ENCODE measurements around the gene MYLK4. TPM values are rescaled to one million over a fixed set of nuclear protein-coding genes. Genes with fewer than 3 reads are reported as not detected.
A peak's percentile ranks its signal among the peaks of the same experiment; 100 is the strongest.

The MYLK4 gene
- total RNA-seq, 4 donors from 2014 or later: 2.4 to 46.7 (median 26.9) TPM

DNA sequence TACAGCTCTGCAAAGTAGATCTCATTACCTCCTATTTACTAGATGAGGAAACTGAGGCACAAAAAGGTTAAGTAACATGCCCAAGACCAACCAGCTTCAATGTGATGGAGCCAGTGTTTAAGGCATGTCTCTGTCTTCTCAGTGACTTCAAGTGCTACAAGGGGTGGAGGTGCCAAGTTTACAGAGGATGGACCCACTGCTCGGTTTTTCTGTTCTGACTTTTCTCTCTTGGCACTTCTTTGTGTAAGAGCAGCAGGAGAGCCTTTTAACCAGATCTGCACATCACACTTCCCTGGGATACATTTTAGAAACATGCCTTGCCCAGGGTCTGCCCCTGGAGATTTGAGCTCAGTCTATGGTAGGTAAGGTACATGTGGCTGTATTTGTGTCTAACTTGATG is 24.3 kb upstream of the MYLK4 start:
- H3K27ac ChIP-seq: no peak overlapping the region
- intact Hi-C loops (cut with DNase I; ENCODE audit: low total_unique reads) (no loop called here), in situ Hi-C loops (cut with MboI; ENCODE audit: low sequenced_read_pairs in 4 of 4) (no loop called here)
- ATAC-seq: no peak
- peaks cover 21 to 33% of the 10 kb centered on the region in 2 donors for H3K4me1 ChIP-seq
- H3K27me3 ChIP-seq: no peaks in the 10 kb centered on the region
- H3K36me3 ChIP-seq: peaks cover 0 to 7% of the 10 kb centered on the region in 2 donors
- DNase-seq: no peak
- H3K9me3 ChIP-seq: no peaks in the 10 kb centered on the region
- TF ChIP-seq, protein P1, sequence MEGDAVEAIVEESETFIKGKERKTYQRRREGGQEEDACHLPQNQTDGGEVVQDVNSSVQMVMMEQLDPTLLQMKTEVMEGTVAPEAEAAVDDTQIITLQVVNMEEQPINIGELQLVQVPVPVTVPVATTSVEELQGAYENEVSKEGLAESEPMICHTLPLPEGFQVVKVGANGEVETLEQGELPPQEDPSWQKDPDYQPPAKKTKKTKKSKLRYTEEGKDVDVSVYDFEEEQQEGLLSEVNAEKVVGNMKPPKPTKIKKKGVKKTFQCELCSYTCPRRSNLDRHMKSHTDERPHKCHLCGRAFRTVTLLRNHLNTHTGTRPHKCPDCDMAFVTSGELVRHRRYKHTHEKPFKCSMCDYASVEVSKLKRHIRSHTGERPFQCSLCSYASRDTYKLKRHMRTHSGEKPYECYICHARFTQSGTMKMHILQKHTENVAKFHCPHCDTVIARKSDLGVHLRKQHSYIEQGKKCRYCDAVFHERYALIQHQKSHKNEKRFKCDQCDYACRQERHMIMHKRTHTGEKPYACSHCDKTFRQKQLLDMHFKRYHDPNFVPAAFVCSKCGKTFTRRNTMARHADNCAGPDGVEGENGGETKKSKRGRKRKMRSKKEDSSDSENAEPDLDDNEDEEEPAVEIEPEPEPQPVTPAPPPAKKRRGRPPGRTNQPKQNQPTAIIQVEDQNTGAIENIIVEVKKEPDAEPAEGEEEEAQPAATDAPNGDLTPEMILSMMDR (IDR thresholded peaks at IDR 0.05 in 4 of 5, conservative IDR thresholded peaks at IDR 0.05 in 1 of 5): no peak
- TF ChIP-seq POLR2A (IDR thresholded peaks at IDR 0.05): no peak
- no peak overlapping the region for H3K4me3 ChIP-seq

DNA sequence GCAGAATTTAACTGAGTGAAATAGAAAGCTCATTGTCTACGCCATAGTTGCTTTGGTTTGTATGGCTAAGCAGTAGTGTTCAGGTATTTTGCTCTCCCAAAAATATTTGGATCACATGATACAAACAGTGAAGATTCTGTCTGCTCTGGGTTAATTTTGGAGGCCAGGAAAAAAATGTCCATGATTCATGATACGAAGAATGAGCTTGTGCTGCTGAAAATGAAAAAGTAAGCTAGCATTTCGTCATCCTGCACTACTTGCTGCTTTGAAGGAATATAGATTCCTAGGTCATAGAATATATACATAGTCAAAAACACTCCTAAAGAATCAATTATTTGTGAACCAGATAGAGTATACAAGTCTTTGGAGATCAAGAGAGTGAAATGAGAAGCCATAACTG is 22.7 kb upstream of the MYLK4 start:
- DNase-seq: no peak
- Histone ChIP-seq H3K27me3 (no peaks in the 10 kb centered on the region), H3K4me3 (no peak overlapping the region), H3K9me3 (no peaks in the 10 kb centered on the region), H3K27ac (no peak overlapping the region), H3K36me3 (peaks cover 0 to 7% of the 10 kb centered on the region in 2 donors), H3K4me1 (peaks cover 35 to 49% of the 10 kb centered on the region in 2 donors)
- ATAC-seq: no peak
- intact Hi-C loops (cut with DNase I; ENCODE audit: low total_unique reads): no loop called here
- TF ChIP-seq POLR2A (IDR thresholded peaks at IDR 0.05): no peak
- TF ChIP-seq, protein P1 (IDR thresholded peaks at IDR 0.05 in 4 of 5, conservative IDR thresholded peaks at IDR 0.05 in 1 of 5): no peak
- in situ Hi-C loops (cut with MboI; ENCODE audit: low sequenced_read_pairs in 4 of 4): no loop called here

DNA sequence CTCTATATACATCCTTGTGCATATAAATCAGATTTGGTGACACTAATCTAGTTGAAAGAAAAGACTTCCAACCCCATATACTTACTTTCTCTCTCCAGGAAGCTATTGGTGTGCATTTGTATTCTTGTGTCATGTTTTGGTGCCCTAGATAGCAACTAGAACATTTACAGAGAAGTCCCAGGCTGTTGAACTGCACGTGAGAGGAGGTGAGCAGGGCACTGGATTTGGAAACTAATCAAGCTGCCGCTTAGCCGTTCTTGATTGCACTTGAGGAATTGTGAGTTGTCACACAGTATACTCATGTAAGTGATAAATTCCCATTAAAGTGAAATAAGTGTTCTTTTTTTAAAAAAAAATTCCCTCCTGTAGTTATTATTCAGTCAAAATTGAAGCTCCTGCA is 22.1 kb upstream of the MYLK4 start:
- in situ Hi-C loops (cut with MboI; ENCODE audit: low sequenced_read_pairs in 4 of 4): no loop called here
- DNase-seq (no peak), ATAC-seq (no peak)
- TF ChIP-seq, protein P1 (IDR thresholded peaks at IDR 0.05 in 4 of 5, conservative IDR thresholded peaks at IDR 0.05 in 1 of 5): no peak
- no peak for TF ChIP-seq POLR2A (IDR thresholded peaks at IDR 0.05)
- intact Hi-C loops (cut with DNase I; ENCODE audit: low total_unique reads): no loop called here
- H3K4me3 ChIP-seq: no peak overlapping the region
- peaks cover 0 to 7% of the 10 kb centered on the region in 2 donors for H3K36me3 ChIP-seq
- H3K27me3 ChIP-seq: no peaks in the 10 kb centered on the region
- peaks cover 41 to 55% of the 10 kb centered on the region in 2 donors for H3K4me1 ChIP-seq
- no peaks in the 10 kb centered on the region for H3K9me3 ChIP-seq
- no peak overlapping the region for H3K27ac ChIP-seq

DNA sequence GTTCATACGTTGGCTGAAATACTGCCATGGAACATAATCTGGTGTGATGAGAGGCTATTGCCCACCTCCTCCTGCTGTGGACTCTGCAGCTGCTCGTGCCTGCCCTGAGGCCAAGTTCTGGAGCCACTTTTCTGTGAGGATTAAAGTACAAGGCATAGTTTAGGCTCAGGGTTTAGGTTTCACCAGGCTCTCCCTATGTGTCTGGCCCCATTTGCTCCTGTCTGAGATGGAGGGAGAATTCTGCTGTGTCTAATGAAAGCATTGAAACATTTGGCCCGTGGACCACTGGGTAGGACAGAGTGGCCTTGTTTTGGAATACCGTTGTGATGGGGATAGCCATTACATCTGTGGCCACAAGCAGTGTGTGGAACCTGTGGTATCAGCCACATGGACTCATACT is 20.4 kb upstream of the MYLK4 start:
- H3K4me1 ChIP-seq: peaks cover 51 to 71% of the 10 kb centered on the region in 2 donors
- DNase-seq: no peak
- H3K27me3 ChIP-seq: no peaks in the 10 kb centered on the region
- peaks cover 0 to 7% of the 10 kb centered on the region in 2 donors for H3K36me3 ChIP-seq
- H3K4me3 ChIP-seq: no peak overlapping the region
- in situ Hi-C loops (cut with MboI; ENCODE audit: low sequenced_read_pairs in 4 of 4) (no loop called here), intact Hi-C loops (cut with DNase I; ENCODE audit: low total_unique reads) (no loop called here)
- ATAC-seq: peak in 1 of 2 donors; percentile 15
- no peaks in the 10 kb centered on the region for H3K9me3 ChIP-seq
- TF ChIP-seq POLR2A (IDR thresholded peaks at IDR 0.05): no peak
- TF ChIP-seq, protein P1 (IDR thresholded peaks at IDR 0.05 in 4 of 5, conservative IDR thresholded peaks at IDR 0.05 in 1 of 5): no peak
- H3K27ac ChIP-seq: peak overlapping the region; percentile 79 to 96 (median 88)

DNA sequence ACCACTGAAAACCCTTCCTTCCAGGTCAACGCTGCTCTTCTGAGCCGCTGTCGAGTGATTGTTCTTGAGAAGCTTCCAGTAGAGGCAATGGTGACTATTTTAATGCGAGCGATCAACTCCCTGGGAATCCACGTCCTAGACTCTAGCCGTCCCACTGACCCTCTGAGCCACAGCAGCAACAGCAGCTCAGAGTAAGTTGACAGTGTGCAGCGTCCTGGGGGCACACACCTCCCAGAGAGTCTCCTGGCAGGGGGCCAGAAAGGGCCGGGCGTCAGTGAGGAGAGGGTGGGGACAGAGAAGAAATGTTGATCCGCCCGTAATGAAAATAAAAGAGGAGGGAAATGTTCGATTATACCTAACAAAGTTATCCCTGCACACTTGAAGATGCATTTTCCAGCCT is 19.4 kb upstream of the MYLK4 start:
- Histone ChIP-seq H3K27me3 (no peaks in the 10 kb centered on the region), H3K4me3 (peak overlapping the region; percentile 8 to 45 (median 18)), H3K27ac (peak overlapping the region; percentile 79 to 96 (median 88)), H3K9me3 (no peaks in the 10 kb centered on the region), H3K36me3 (no peaks in the 10 kb centered on the region), H3K4me1 (peaks cover 51 to 71% of the 10 kb centered on the region in 2 donors)
- in situ Hi-C loops (cut with MboI; ENCODE audit: low sequenced_read_pairs in 4 of 4) (no loop called here), intact Hi-C loops (cut with DNase I; ENCODE audit: low total_unique reads) (no loop called here)
- no peak for TF ChIP-seq POLR2A (IDR thresholded peaks at IDR 0.05)
- TF ChIP-seq, protein P1 (IDR thresholded peaks at IDR 0.05 in 4 of 5, conservative IDR thresholded peaks at IDR 0.05 in 1 of 5): no peak
- ATAC-seq: peak in 1 of 2 donors; percentile 6
- DNase-seq: peak in 1 of 2 donors; percentile 50

Measured in gastrocnemius medialis (tissue), 4 donors.